ENCODE results near the gene TOMM70. TPM values are rescaled to one million over a fixed set of nuclear protein-coding genes. Genes with fewer than 3 reads are reported as not detected.

Gene TOMM70
- polyA plus RNA-seq (26.2 to 40.8 TPM (median 26.2 TPM) in 3 replicates), polyA minus RNA-seq (6.8 to 37.2 TPM (median 19.4 TPM) in 3 replicates)
- polyA plus RNA-seq (2011; ENCODE audit: low read depth), result 22.5 TPM
- 20.0 and 40.9 TPM in 2 replicates for polyA plus RNA-seq (2011; cell fraction: cytosol; rRNA removed)
- polyA plus RNA-seq (2011; cell fraction: nucleus; rRNA removed), result 23.8 and 33.7 TPM in 2 replicates
- polyA plus RNA-seq (2012; ENCODE audit: low replicate concordance), result 24.4 and 30.9 TPM in 2 replicates
- 32.2 TPM for polyA minus RNA-seq (2011; cell fraction: cytosol; rRNA and poly(A)+ RNA removed)
- polyA minus RNA-seq (2011; cell fraction: nucleus; rRNA and poly(A)+ RNA removed), result 19.0 and 33.6 TPM in 2 replicates

- Histone ChIP-seq H3K4me2 (ENCODE audit: control insufficient read depth, extremely low read depth, insufficient read depth, low read depth, low read length) (peak within 1 kb of the TSS; percentile 75), H3K36me3 (ENCODE audit: control insufficient read depth in 2 of 2, extremely low read depth in 1 of 2, insufficient read depth in 2 of 2, low read length in 2 of 2) (peaks cover 0 to 2% of the 10 kb centered on the region in 2 experiments), H3K9me3 (ENCODE audit: control insufficient read depth, low read depth, low read length) (no peaks in the 10 kb centered on the region), H3K79me2 (ENCODE audit: control insufficient read depth, insufficient read depth, low read length) (peaks cover 48% of the 10 kb centered on the region), H3K9ac (ENCODE audit: control insufficient read depth, extremely low read depth, insufficient read depth, low read length) (peak within 1 kb of the TSS; percentile 89), H3K4me1 (ENCODE audit: control insufficient read depth, extremely low read depth, insufficient read depth, low read length) (peaks cover 18% of the 10 kb centered on the region), H3K4me3 (ENCODE audit: control insufficient read depth in 2 of 3, extremely low read depth in 1 of 3, insufficient read depth in 2 of 3, low read depth in 1 of 3, low read length in 3 of 3) (peak within 1 kb of the TSS; percentile 73 to 83 (median 81)), H3K27ac (ENCODE audit: control insufficient read depth, insufficient read depth, low read length) (peak within 1 kb of the TSS; percentile 92), H2AFZ (ENCODE audit: control insufficient read depth, low read length) (peak within 1 kb of the TSS; percentile 90), H4K20me1 (ENCODE audit: control insufficient read depth, extremely low read depth, insufficient read depth, low read length) (peaks cover 4% of the 10 kb centered on the region), H3K27me3 (ENCODE audit: control insufficient read depth, extremely low read depth, insufficient read depth, low read length) (no peaks in the 10 kb centered on the region), H3K9me1 (ENCODE audit: control insufficient read depth, extremely low read depth, insufficient read depth, low read length) (no peaks in the 10 kb centered on the region)
- TF ChIP-seq EZH2 (IDR thresholded peaks at IDR 0.05; ENCODE audit: low read length) (no peak), CTCF (optimal IDR thresholded peaks at IDR 0.05 in 1 of 3, IDR thresholded peaks at IDR 0.05 in 1 of 3, conservative IDR thresholded peaks at IDR 0.05 in 1 of 3; ENCODE audit: extremely low read depth in 1 of 3, insufficient read depth in 2 of 3, low read length in 3 of 3) (no peak)
- dilution Hi-C loops (cut with MboI; ENCODE audit: extremely low pct_ligation_motif_present, low sequenced_read_pairs), result no loop called here
- peak; percentile 67 for DNase-seq (ENCODE audit: low read depth, low spot score)
- FAIRE-seq, result peak; percentile 73
These were observed at the start of gene TOMM70, which contains the start of gene LNP1 for GRCh38 chr3:100400780-100401673. Gene TOMM70 (minus strand): TSS chr3:100401089. CDS start chr3:100400949, 140 bp downstream. Gene LNP1 (plus strand): TSS chr3:100401539. CDS start chr3:100429730, 28,191 bp downstream.

DNA sequence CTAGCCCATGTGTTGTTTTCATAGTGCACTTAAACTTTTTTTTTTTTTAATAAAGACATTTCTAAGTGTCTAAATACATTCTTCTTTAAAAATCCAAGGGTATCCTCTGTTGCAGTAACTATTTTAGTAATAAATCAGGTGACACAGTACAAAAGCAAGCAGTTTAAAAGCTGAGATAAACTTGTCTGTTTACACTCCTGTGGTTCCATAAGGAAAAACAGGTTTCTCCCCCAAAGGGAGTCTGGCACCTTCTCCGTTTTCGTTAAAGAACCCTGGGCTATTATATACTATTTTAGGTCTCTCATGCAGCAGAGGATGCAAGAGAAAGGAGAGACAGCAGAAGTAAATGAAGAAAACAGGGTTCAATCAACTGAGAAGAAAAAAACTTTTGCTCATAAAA lies 48.3 kb upstream of the TOMM70 start:
- no peaks in the 10 kb centered on the region for H3K9me3 ChIP-seq (ENCODE audit: control insufficient read depth, low read depth, low read length)
- no peak overlapping the region for H3K27ac ChIP-seq (ENCODE audit: control insufficient read depth, insufficient read depth, low read length)
- no peak for FAIRE-seq
- DNase-seq (ENCODE audit: low read depth, low spot score), result no peak
- H4K20me1 ChIP-seq (ENCODE audit: control insufficient read depth, extremely low read depth, insufficient read depth, low read length), result no peaks in the 10 kb centered on the region
- no peak overlapping the region for H3K4me3 ChIP-seq (ENCODE audit: control insufficient read depth in 2 of 3, extremely low read depth in 1 of 3, insufficient read depth in 2 of 3, low read depth in 1 of 3, low read length in 3 of 3)
- no peak overlapping the region for H3K4me2 ChIP-seq (ENCODE audit: control insufficient read depth, extremely low read depth, insufficient read depth, low read depth, low read length)
- H3K36me3 ChIP-seq (ENCODE audit: control insufficient read depth in 2 of 2, extremely low read depth in 1 of 2, insufficient read depth in 2 of 2, low read length in 2 of 2), result no peaks in the 10 kb centered on the region
- no peaks in the 10 kb centered on the region for H3K9me1 ChIP-seq (ENCODE audit: control insufficient read depth, extremely low read depth, insufficient read depth, low read length)
- H3K27me3 ChIP-seq (ENCODE audit: control insufficient read depth, extremely low read depth, insufficient read depth, low read length), result no peaks in the 10 kb centered on the region
- H3K9ac ChIP-seq (ENCODE audit: control insufficient read depth, extremely low read depth, insufficient read depth, low read length), result no peak overlapping the region
- no peaks in the 10 kb centered on the region for H3K79me2 ChIP-seq (ENCODE audit: control insufficient read depth, insufficient read depth, low read length)
- H2AFZ ChIP-seq (ENCODE audit: control insufficient read depth, low read length), result no peak overlapping the region
- dilution Hi-C loops (cut with MboI; ENCODE audit: extremely low pct_ligation_motif_present, low sequenced_read_pairs), result no loop called here
- no peaks in the 10 kb centered on the region for H3K4me1 ChIP-seq (ENCODE audit: control insufficient read depth, extremely low read depth, insufficient read depth, low read length)
- no peak for TF ChIP-seq EZH2 (IDR thresholded peaks at IDR 0.05; ENCODE audit: low read length)
- TF ChIP-seq CTCF (optimal IDR thresholded peaks at IDR 0.05 in 1 of 3, IDR thresholded peaks at IDR 0.05 in 1 of 3, conservative IDR thresholded peaks at IDR 0.05 in 1 of 3; ENCODE audit: extremely low read depth in 1 of 3, insufficient read depth in 2 of 3, low read length in 3 of 3), result no peak
